ENCODE data around the gene CNIH1. TPM values are rescaled to one million over a fixed set of nuclear protein-coding genes. Genes with fewer than 3 reads are reported as not detected.
"Not testable (repeated sequence)": the region's sequence is repeated elsewhere in the genome, so short reads cannot be mapped to it uniquely, and the experiment has no call there.

The CNIH1 gene
- total and polyA plus RNA-seq, 9 donors = 101 to 196 (median 166) TPM

DNA sequence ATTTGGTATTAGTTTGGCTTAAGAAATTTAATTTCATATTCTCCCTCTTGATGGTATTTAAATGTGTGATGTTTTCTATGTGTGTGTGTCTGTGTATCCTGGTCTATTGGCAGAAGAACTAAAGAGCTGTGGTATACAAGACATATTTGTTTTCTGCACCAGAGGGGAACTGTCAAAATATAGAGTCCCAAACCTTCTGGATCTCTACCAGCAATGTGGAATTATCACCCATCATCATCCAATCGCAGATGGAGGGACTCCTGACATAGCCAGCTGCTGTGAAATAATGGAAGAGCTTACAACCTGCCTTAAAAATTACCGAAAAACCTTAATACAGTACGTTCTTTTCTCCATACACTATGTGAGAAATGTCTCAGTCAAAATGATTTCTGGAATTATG is 29.8 kb downstream of the CNIH1 start:
- H3K4me3 ChIP-seq (ENCODE audit: low read length) = no peak overlapping the region
- no peak for DNase-seq
- peaks cover 36% of the 10 kb centered on the region for H3K36me3 ChIP-seq (ENCODE audit: control insufficient read depth, insufficient read depth, low read length)
- no CpG with 5 or more reads among the region's 3 CpGs for WGBS (ENCODE audit: insufficient coverage)
- H3K9me3 ChIP-seq (replicated peaks; ENCODE audit: control insufficient read depth, low read depth, low read length) = no peaks in the 10 kb centered on the region
- H3K4me1 ChIP-seq (ENCODE audit: control insufficient read depth, insufficient read depth, low read length) = no peaks in the 10 kb centered on the region
- no peak overlapping the region for H3K27ac ChIP-seq (ENCODE audit: low read length)
- no peaks in the 10 kb centered on the region for H3K27me3 ChIP-seq (ENCODE audit: control insufficient read depth, insufficient read depth, low read length)

GRCh38 chr14:54410215-54410614 is 31.0 kb downstream of the CNIH1 start:
- Histone ChIP-seq H3K27ac (ENCODE audit: low read length) (no peak overlapping the region), H3K4me3 (ENCODE audit: low read length) (no peak overlapping the region), H3K27me3 (ENCODE audit: control insufficient read depth, insufficient read depth, low read length) (no peaks in the 10 kb centered on the region), H3K9me3 (replicated peaks; ENCODE audit: control insufficient read depth, low read depth, low read length) (no peaks in the 10 kb centered on the region), H3K36me3 (ENCODE audit: control insufficient read depth, insufficient read depth, low read length) (peaks cover 36% of the 10 kb centered on the region), H3K4me1 (ENCODE audit: control insufficient read depth, insufficient read depth, low read length) (no peaks in the 10 kb centered on the region)
- no CpG with 5 or more reads among the region's 1 CpG for WGBS (ENCODE audit: insufficient coverage)
- no peak for DNase-seq

GRCh38 chr14:54403401-54404005 is 37.7 kb downstream of the CNIH1 start:
- H3K27ac ChIP-seq (ENCODE audit: low read length); H3K4me1 ChIP-seq (ENCODE audit: control insufficient read depth, insufficient read depth, low read length); H3K9me3 ChIP-seq (replicated peaks; ENCODE audit: control insufficient read depth, low read depth, low read length); DNase-seq; H3K4me3 ChIP-seq (ENCODE audit: low read length); H3K27me3 ChIP-seq (ENCODE audit: control insufficient read depth, insufficient read depth, low read length): not testable (repeated sequence)
- H3K36me3 ChIP-seq (ENCODE audit: control insufficient read depth, insufficient read depth, low read length) = peaks cover 10% of the 10 kb centered on the region
- 67% methylated on average over 3 of the region's 6 CpGs for WGBS (ENCODE audit: insufficient coverage)

GRCh38 chr14:54399560-54399959 is 41.6 kb downstream of the CNIH1 start:
- Histone ChIP-seq H3K27me3 (ENCODE audit: control insufficient read depth, insufficient read depth, low read length) (no peaks in the 10 kb centered on the region), H3K27ac (ENCODE audit: low read length) (no peak overlapping the region), H3K36me3 (ENCODE audit: control insufficient read depth, insufficient read depth, low read length) (no peaks in the 10 kb centered on the region), H3K9me3 (replicated peaks; ENCODE audit: control insufficient read depth, low read depth, low read length) (no peaks in the 10 kb centered on the region), H3K4me1 (ENCODE audit: control insufficient read depth, insufficient read depth, low read length) (peaks cover 13% of the 10 kb centered on the region), H3K4me3 (ENCODE audit: low read length) (no peak overlapping the region)
- WGBS (ENCODE audit: insufficient coverage) = no CpG with 5 or more reads among the region's 2 CpGs
- DNase-seq = no peak

DNA sequence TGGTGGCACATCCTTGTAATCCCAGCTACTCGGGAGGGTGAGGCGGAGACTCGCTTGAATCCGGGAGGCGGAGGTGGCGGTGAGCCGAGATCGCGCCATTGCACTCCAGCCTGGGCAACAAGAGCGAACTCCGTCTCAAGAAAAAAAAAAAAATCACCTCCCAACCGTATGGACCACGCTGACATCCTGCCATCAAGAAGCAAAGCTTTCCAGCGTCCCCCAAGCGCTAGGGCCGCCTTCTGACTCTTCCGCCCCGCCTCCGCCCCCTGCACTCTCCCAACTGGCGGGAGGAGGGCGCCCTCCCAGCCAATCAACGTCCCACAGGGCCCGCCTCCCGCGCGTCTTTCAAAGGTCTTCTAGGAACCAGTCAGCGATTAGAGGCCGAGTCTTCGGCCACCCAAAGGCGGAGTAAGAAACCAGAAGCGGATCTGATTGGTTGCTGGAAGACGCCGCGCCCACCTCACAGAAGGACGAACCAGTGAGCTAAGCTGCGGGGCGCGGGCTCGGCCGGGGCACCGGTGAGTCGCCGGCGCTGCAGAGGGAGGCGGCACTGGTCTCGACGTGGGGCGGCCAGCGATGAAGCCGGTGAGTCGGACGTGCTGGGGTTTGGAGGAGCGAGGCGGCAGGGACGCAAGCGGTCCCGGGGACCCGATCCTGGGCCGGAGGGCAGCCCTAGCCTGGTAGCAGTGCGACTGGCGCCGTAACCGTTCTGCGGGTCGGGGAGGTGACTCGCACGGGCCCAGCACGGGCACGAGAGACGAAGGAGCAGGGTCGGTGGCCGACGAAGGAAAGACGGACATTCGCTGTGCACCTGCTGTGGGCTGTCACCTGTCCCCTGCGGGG is 44.5 kb downstream of the CNIH1 start, which contains the start of gene CDKN3:
CDKN3 (plus strand) TSS at position 515 of the 843 bp plus-strand sequence; CDS start at position 577, 62 bp downstream.
- peak; percentile 100 for DNase-seq
- Histone ChIP-seq H3K27me3 (ENCODE audit: control insufficient read depth, insufficient read depth, low read length) (no peaks in the 10 kb centered on the region), H3K27ac (ENCODE audit: low read length) (peak within 1 kb of the TSS; percentile 84), H3K36me3 (ENCODE audit: control insufficient read depth, insufficient read depth, low read length) (no peaks in the 10 kb centered on the region), H3K9me3 (replicated peaks; ENCODE audit: control insufficient read depth, low read depth, low read length) (no peaks in the 10 kb centered on the region), H3K4me1 (ENCODE audit: control insufficient read depth, insufficient read depth, low read length) (peaks cover 13% of the 10 kb centered on the region), H3K4me3 (ENCODE audit: low read length) (peak within 1 kb of the TSS; percentile 81)
- WGBS (ENCODE audit: insufficient coverage) = under 1% methylated on average over 74 of the region's 76 CpGs

- H3K27ac ChIP-seq (ENCODE audit: low read length) = peak overlapping the region; percentile 54
- DNase-seq = no peak
- H3K27me3 ChIP-seq (ENCODE audit: control insufficient read depth, insufficient read depth, low read length) = no peaks in the 10 kb centered on the region
- H3K4me3 ChIP-seq (ENCODE audit: low read length) = peak overlapping the region; percentile 81
- H3K36me3 ChIP-seq (ENCODE audit: control insufficient read depth, insufficient read depth, low read length) = no peaks in the 10 kb centered on the region
- peaks cover 13% of the 10 kb centered on the region for H3K4me1 ChIP-seq (ENCODE audit: control insufficient read depth, insufficient read depth, low read length)
- H3K9me3 ChIP-seq (replicated peaks; ENCODE audit: control insufficient read depth, low read depth, low read length) = no peaks in the 10 kb centered on the region
- 44% methylated on average over 2 of the region's 9 CpGs for WGBS (ENCODE audit: insufficient coverage)
These were observed 45.0 kb downstream of the CNIH1 start for GRCh38 chr14:54396183-54396492.

GRCh38 chr14:54395716-54396115 is 45.5 kb downstream of the CNIH1 start:
- no peaks in the 10 kb centered on the region for H3K9me3 ChIP-seq (replicated peaks; ENCODE audit: control insufficient read depth, low read depth, low read length)
- no peak overlapping the region for H3K27ac ChIP-seq (ENCODE audit: low read length)
- no peak for DNase-seq
- H3K4me1 ChIP-seq (ENCODE audit: control insufficient read depth, insufficient read depth, low read length) = peaks cover 13% of the 10 kb centered on the region
- no peak overlapping the region for H3K4me3 ChIP-seq (ENCODE audit: low read length)
- H3K27me3 ChIP-seq (ENCODE audit: control insufficient read depth, insufficient read depth, low read length) = no peaks in the 10 kb centered on the region
- H3K36me3 ChIP-seq (ENCODE audit: control insufficient read depth, insufficient read depth, low read length) = no peaks in the 10 kb centered on the region
- WGBS (ENCODE audit: insufficient coverage) = no CpG with 5 or more reads among the region's 2 CpGs

DNA sequence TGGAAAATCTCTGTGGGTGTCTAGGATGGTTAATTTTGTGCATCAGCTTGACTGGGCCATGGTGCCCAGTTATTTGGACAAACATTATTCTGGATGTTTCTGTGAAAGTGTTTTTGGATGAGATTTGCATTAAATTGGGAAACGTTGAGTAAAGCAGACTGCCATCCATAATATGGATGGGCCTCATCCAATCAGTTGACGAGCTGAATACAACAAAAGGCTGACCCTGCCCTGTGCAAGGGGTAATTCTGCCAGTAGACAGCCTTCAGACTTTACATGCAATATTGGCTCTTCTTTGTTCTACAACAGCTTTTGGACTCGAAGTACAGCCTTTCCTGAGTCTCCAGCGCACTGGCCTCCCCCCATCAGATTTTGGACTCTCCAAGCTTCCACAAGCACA is 45.9 kb downstream of the CNIH1 start:
- Histone ChIP-seq H3K4me3 (ENCODE audit: low read length) (no peak overlapping the region), H3K27ac (ENCODE audit: low read length) (no peak overlapping the region), H3K9me3 (replicated peaks; ENCODE audit: control insufficient read depth, low read depth, low read length) (no peaks in the 10 kb centered on the region), H3K36me3 (ENCODE audit: control insufficient read depth, insufficient read depth, low read length) (no peaks in the 10 kb centered on the region), H3K4me1 (ENCODE audit: control insufficient read depth, insufficient read depth, low read length) (peaks cover 13% of the 10 kb centered on the region), H3K27me3 (ENCODE audit: control insufficient read depth, insufficient read depth, low read length) (no peaks in the 10 kb centered on the region)
- DNase-seq = no peak
- WGBS (ENCODE audit: insufficient coverage) = 93% methylated on average over 3 of the region's 4 CpGs

DNA sequence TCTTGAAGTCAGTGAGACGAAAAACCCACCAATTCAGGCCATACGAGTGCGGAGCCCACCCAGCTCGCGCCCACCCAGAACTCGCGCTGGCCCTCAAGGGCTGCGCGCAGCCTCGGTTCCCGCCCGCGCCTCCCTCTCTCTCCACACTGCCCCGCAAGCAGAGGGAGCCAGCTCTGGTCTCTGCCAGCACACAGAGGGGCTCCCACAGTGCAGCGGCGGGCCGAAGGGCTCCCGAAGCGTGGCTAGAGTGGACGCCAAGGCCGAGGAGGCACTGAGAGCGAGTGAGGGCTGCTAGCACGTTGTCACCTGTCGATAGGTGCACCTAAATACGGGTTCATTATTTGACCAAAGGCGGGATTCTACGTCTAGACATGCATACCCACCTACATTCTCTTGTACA is 46.6 kb downstream of the CNIH1 start:
- Histone ChIP-seq H3K36me3 (ENCODE audit: control insufficient read depth, insufficient read depth, low read length) (no peaks in the 10 kb centered on the region), H3K9me3 (replicated peaks; ENCODE audit: control insufficient read depth, low read depth, low read length) (no peaks in the 10 kb centered on the region)
- WGBS (ENCODE audit: insufficient coverage) = 97% methylated on average over 19 of the region's 27 CpGs

DNA sequence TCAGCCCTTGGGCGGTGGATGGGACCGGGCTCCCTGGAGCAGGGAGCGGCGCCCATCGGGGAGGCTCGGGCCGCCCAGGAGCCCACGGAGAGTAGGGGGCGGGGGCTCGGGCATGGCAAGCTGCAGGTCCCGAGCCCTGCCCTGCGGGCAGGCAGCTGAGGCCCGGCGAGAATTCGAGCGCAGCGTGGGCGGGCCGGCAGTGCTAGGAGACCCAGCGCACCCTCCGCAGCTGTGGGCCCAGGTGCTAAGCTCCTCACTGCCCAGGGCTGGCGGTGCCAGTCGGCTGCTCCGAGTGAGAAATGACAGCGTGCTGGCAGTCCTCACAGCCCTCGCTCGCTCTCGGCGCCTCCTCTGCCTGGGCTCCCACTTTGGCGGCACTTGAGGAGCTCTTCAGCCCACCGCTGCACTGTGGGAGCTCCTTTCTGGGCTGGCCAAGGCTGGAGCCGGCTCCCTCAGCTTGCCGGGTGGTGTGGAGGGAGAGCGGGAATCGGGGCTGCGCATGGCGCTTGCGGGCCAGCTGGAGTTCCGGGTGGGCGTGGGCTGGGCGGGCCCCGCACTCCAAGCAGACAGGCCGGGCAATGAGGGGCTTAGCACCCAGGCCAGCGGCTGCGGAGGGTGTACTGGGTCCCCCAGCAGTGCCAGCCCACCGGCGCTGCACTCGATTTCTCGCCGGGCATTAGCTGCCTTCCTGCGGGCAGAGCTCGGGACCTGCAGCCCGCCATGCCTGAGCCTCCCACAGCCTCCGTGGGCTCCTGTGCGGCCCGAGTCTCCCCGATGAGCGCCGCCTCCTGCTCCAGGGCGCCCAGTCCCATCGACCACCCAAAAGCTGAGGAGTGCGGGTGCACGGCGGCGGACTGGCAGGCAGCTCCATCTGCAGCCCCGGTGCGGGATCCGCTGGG is 47.9 kb downstream of the CNIH1 start:
- not testable (repeated sequence) for H3K9me3 ChIP-seq (replicated peaks; ENCODE audit: control insufficient read depth, low read depth, low read length); H3K27me3 ChIP-seq (ENCODE audit: control insufficient read depth, insufficient read depth, low read length); H3K27ac ChIP-seq (ENCODE audit: low read length); H3K4me3 ChIP-seq (ENCODE audit: low read length); H3K36me3 ChIP-seq (ENCODE audit: control insufficient read depth, insufficient read depth, low read length); DNase-seq
- H3K4me1 ChIP-seq (ENCODE audit: control insufficient read depth, insufficient read depth, low read length) = peaks cover 11% of the 10 kb centered on the region
- 96% methylated on average over 65 of the region's 68 CpGs for WGBS (ENCODE audit: insufficient coverage)

More for the DNA sequence above, 46.6 kb downstream of the CNIH1 start:
- H3K4me1 ChIP-seq (ENCODE audit: control insufficient read depth, insufficient read depth, low read length) = peaks cover 13% of the 10 kb centered on the region
- DNase-seq = no peak
- H3K27ac ChIP-seq (ENCODE audit: low read length) = no peak overlapping the region
- no peak overlapping the region for H3K4me3 ChIP-seq (ENCODE audit: low read length)
- H3K27me3 ChIP-seq (ENCODE audit: control insufficient read depth, insufficient read depth, low read length) = no peaks in the 10 kb centered on the region
